GM12872 (cell line): ENCODE data around the gene TTPAL.

Experiments used
- TF ChIP-seq, protein P1 (sequence below): IDR thresholded peaks from 3 replicates; pipeline ENCODE4 v1.5.1; 2011; ENCODE audit warnings: low read depth, mild to moderate bottlenecking, low read length, moderate library complexity; ENCODE audit not compliant: insufficient read depth

The TTPAL gene

DNA sequence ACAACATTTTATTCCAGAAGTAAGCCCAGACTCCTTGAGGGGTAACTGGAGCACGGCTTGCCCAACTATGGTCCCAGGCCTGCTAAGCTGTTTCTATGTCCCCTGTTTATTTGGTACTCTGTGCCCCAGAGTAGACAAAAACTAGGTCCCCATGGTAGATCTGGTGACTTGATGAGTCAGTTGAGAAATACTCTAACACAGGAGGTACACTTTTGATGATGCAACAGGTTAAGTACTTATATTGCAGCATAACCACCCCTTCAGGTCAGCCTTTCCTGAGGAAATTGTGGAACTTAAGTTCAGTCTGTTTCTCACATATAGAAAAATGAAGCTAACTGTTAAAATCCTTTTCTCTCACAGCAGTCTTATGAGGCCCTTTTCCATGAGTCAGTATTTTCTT is 19.6 kb downstream of the TTPAL start:
- TF ChIP-seq, protein P1, sequence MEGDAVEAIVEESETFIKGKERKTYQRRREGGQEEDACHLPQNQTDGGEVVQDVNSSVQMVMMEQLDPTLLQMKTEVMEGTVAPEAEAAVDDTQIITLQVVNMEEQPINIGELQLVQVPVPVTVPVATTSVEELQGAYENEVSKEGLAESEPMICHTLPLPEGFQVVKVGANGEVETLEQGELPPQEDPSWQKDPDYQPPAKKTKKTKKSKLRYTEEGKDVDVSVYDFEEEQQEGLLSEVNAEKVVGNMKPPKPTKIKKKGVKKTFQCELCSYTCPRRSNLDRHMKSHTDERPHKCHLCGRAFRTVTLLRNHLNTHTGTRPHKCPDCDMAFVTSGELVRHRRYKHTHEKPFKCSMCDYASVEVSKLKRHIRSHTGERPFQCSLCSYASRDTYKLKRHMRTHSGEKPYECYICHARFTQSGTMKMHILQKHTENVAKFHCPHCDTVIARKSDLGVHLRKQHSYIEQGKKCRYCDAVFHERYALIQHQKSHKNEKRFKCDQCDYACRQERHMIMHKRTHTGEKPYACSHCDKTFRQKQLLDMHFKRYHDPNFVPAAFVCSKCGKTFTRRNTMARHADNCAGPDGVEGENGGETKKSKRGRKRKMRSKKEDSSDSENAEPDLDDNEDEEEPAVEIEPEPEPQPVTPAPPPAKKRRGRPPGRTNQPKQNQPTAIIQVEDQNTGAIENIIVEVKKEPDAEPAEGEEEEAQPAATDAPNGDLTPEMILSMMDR, result no peak

DNA sequence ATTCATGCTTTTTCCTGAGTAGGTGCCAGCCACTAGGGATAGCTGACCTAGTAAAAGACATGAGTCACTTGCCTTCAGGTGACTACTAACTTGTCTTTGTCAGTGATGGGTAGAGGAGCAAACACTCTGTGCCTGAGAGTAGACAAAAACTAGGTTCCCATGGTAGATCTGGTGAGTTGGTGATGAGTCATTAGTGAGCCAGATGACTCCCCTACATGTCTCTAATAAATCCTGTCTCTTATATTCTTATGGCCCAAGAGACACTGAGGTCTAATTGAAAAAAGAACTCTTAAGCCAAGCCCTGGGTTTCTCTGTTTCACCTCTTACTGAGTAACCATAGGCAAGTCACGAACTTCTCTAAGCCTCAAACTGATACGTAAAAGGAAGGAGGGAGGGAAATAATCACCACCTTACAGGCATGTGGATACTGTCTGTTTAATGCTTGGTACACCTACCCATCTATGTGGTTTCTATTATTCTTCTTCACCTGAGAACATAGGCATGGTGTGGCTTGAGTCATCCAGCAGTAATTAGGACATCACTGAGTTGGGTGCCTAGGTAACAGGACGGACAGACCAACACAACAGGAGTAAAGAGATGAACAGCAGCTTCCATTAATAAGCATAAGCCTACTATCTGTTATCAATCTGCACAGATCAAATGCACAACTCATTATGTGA is 20.3 kb downstream of the TTPAL start:
- TF ChIP-seq, protein P1, result no peak

GRCh38 chr20:44496976-44497375 is 21.3 kb downstream of the TTPAL start:
- TF ChIP-seq, protein P1, result no peak

DNA sequence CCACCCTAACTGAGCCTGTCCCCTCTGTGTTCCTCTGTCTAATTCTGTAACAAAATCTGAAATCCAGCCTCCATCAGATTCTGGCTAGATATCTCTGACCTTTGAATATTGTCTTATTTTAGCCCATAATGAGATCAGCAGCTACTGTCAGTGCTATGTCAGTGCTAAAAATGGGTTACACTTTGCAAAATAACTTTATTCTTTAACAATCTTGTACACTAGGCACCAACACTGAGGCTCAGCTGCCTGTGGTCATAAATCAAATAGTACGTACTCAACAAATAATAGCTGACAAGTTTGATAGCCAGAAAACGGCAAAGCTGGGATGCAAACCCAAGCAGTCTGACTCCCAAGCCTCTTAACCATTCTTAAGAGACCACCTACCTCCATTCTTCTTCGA is 22.1 kb downstream of the TTPAL start:
- TF ChIP-seq, protein P1, result no peak

- TF ChIP-seq, protein P1, result no peak
These were observed 24.5 kb downstream of the TTPAL start for GRCh38 chr20:44500221-44500620.

DNA sequence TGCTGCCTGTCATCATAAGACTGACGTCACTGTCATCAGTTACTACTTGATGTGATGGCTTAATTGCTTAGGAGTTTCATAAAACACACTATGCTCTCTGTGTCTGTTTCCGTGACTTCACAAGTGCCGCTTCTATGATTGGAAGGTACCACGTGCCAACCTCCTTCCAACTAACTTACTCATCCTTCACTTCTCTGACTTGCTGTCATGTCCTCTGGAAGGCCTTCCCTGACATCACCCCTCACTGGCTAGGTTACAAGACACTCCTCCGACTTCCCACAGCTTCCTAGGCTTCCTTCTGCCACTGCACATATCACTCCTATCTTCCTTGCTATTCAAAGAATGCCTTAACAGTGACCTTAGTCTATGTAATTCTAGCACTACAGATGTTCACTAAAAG is 25.8 kb downstream of the TTPAL start:
- TF ChIP-seq, protein P1, result no peak

DNA sequence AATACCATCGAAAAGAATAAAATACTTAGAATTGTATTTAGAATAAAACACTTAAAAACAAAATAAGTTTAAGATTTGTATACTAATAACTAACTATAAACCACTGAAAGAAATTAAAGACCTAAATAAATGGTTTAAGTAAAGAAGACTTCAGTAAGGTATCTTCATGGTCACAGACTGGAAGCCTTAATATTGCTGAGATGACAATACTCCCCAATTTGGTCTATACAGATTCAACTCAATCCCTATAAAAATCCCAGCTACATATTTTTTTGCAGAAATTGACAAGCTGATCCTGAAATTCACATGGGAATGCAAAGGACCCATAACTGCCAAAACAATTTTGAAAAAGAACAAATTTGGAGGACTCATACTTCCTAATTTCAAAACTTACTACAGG is 27.3 kb downstream of the TTPAL start:
- TF ChIP-seq, protein P1, result no peak
